Middle frontal gyrus (tissue), 1 donor: ENCODE measurements around the gene PLPPR4.

Source experiments
- DNase-seq: peaks from one replicate; pipeline ENCODE4 v3.0.0-alpha.2; 2015; ENCODE audit warnings: low spot score; ENCODE audit errors: extremely low spot score

PLPPR4 gene

GRCh38 chr1:99347041-99347684, 82.9 kb downstream of the PLPPR4 start:
- DNase-seq, result no peak

GRCh38 chr1:99348397-99349132, 84.3 kb downstream of the PLPPR4 start:
- no peak for DNase-seq

- no peak for DNase-seq
These were observed 88.5 kb downstream of the PLPPR4 start for GRCh38 chr1:99352821-99353220.

DNA sequence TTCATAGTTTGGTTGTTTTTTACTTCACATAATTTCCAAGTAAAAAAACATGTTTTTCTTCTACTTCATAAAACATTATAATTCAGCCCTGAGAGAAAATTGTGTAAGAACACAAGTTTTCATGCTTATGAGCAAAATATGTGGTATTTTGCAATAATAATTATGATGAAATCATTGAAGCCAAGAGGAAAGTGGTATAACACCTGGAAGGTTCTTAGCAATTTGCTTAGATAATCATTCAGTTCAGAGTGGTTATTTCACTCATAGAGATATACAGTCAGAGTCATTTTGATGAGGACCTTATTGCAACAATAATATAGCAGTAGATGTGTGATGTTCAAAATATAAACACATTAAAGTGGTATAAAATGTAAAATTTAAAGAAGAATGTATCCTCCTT, 94.5 kb downstream of the PLPPR4 start:
- no peak for DNase-seq
